GM18508 (cell line): Measurements from ENCODE around the gene DLX6.
A peak's percentile ranks its signal among the peaks of the same experiment; 100 is the strongest.
"Not testable (repeated sequence)": the region's sequence is repeated elsewhere in the genome, so short reads cannot be mapped to it uniquely, and the experiment has no call there.

Experiments
- ATAC-seq: cut with Tn5 transposase; IDR thresholded peaks from one replicate; pipeline ENCODE4 v1.9.1; 2021; ENCODE audit warnings: moderate number of reproducible peaks; ENCODE audit not compliant: insufficient read depth, unreplicated experiment

Gene DLX6

GRCh38 chr7:97021747-97022490, 16.6 kb downstream of the DLX6 start:
- ATAC-seq: no peak

GRCh38 chr7:97022491-97023306, 17.3 kb downstream of the DLX6 start:
- ATAC-seq: no peak

GRCh38 chr7:97024209-97025129, 19.1 kb downstream of the DLX6 start, which contains the start of gene DLX5:
DLX5 (minus strand) TSS chr7:97024831; CDS start chr7:97024623, 208 bp downstream.
- ATAC-seq: no peak

- no peak for ATAC-seq
These were observed 19.8 kb downstream of the DLX6 start for GRCh38 chr7:97025130-97025499.

DNA sequence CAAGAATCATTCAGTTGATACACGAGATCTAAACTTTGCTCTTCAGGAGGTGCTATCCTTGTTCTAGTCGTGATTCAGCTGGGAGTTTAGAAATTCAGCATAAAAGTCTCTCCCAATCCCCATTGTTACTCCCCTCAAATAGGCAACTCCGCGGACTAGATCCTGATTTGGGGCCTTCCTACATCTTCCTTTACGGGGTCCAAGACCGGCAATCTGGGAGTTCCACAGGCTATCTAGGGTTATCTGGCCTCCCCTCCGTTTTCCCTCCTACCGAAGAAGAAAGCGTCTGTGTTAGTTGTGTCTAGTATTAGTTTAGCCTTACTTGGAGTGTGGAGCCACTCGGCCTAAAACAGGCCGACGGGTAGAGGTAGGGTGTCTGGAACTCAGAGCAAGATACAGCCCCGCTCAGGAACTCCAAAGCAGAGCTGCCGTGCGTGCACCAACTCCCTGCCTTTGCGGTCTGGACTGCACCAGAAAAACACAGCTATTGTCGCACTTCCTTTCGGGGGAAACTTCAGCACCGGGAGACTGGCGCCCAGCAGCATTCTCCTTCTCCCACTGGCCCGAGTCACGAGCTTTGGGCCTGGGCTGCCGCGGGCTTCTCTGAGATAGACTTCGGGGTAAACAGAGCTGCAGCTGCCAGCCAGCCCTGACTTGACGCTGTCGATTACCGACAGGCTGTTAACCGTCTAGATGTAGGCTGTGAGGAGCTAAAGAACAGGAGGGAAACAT, 20.8 kb downstream of the DLX6 start:
- no peak for ATAC-seq

DNA sequence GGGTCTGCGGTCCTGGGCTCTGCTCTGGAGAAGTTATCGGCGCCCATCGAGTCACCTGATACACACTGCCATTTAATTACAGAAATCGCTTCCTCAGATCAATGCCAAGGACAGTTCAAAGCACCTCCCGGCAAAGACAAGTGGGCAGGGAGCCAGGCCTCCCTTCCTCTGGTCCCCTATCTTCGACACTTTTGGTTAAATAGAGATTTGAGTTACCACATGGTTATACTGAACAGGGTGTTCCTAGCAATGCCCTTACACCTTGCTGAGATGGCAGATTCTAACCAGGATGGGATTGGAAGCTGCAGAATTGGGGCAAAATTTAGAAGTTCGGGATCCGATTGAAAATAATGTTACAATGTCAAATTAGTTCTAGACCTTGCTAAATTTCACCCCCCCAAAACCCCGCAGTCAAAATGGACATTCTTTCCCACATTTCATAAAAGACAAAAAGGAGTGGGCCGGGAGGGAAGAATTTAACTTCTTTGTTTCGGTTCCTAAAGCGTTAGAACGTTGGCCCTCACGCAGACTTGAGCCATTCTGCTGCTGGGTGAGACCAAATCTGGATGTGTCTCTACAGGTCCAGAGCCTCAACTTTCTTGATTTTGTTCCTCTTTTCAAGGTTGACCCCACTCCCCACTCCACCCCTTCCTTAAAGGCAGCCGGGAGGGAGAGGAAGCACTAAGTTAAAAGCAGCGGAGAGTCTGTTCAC, 21.5 kb downstream of the DLX6 start:
- ATAC-seq: no peak

DNA sequence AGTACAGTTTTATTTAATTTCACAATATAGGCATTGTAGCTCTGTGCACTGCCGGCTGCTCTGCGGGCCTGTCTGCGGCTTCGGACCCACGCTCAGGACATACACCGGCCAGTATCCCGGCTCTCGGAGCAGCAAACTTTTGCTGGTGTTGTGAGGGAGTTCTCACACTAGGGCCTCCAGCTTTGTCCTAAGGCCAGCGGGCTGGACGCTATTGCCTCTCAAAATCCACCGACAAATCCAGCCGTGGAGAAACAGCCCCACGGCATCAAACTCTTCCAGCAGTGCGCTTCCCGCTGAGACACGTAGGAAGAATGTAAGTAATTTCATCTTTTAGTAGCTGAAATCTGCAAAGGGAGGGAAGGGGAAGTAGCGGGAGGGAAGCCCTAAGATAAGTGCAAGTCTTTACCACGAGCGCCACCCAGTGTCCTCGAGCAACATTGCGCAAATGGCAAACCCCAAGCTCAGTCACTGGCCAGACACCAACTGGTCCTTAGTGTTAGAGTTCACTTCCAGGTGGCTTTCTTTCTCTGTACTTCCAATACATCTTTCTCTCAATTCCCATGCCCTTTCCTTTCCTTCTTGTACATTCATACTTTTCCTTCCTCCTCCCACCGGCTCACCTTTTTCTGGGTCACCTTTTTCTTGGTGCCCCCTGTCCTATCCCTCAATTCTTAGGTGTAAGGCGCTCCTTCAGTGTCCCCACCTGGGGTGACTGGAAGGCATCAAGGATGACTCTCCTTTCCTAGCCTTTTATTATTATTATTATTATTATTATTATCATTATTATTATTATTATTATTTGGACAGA, 22.3 kb downstream of the DLX6 start:
- peak; percentile 79 for ATAC-seq

DNA sequence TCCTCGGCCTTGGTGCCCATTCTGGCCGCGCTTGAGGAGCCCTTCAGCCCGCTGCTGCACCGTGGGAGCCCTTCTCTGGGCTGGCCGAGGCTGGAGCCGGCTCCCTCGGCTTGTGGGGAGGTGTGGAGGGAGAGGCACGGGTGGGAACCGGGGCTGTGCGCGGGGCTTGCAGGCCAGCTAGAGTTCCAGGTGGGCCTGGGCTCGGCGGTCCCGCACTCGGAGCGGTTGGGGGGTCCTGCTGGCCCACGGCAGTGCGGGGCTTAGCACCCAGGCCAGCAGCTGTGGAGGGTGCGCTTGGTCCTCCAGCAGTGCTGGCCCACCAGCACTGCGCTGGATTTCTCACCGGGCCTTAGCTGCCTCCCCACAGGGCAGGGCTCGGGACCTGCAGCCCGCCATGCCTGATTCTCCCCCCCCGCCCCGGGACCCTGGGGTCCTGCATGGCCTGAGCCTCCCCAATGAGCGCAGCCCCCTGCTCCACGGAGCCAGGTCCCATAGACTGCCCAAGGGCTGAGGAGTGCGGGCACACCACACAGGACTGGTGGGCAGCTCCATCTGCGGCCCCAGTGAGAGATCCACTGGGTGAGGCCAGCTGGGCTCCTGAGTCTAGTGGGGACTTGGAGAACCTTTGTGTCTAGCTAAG, 29.0 kb downstream of the DLX6 start:
- ATAC-seq: not testable (repeated sequence)

DNA sequence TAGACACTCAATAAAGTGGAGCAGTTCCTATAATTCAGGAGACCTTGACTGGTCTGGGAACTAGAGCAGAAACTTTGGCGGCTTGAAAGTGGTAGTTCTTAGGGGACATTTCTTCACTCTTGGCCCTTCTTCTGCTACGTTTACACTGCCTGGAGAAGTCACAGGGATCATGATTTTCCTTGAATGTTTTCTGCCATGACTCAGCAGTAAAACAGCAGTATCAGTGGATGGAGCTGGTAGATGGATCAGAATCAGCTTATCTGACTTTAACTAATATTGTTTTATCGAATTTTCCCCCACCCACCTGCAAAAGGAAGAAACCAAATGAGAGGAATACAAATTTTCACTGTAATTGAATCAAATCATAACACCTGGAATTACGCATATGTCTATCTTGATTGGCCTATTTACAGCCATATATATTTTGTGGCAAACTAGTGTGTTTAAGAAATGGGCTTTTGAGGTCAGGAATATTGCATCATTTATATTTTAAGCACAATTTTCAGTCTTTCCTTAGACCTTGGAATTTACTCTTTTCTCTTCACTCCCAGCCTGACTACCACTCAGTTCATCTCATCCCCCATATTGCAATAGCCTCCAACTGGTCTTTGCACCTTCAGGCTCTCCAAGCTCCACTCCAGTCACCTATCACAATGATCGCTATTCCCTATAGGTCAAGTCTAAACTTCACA, 34.2 kb downstream of the DLX6 start:
- ATAC-seq: no peak

GRCh38 chr7:97043281-97043680, 37.9 kb downstream of the DLX6 start:
- ATAC-seq: no peak
